PFSK-1 (cell line): ENCODE results near the gene CEP350.

ENCODE experiments used
- REST ChIP-seq, 2 experiments: IDR thresholded peaks; 2 replicates each; pipeline versions ENCODE4 v1.6.1 to v1.8.0; 2011 to 2012; ENCODE audit warnings: low read depth in 2 of 2, low read length in 2 of 2, control low read depth in 1 of 2, inconsistent platforms in 1 of 2, mild to moderate bottlenecking in 1 of 2, moderate library complexity in 1 of 2; ENCODE audit not compliant: insufficient read depth in 1 of 2
- SIN3A ChIP-seq: IDR thresholded peaks from 2 replicates; pipeline ENCODE4 v1.6.1; 2012; ENCODE audit warnings: mild to moderate bottlenecking, low read length, moderate library complexity, borderline replicate concordance; ENCODE audit not compliant: insufficient read depth

GRCh38 chr1:179953974-179954492, 577 bp upstream of the CEP350 start:
- TF ChIP-seq REST (IDR thresholded peaks at IDR 0.05; ENCODE audit: insufficient read depth in 1 of 2, low read depth in 2 of 2, low read length in 2 of 2) (no peak), SIN3A (no peak)
